ENCODE measurements around the gene C14orf119. TPM values are rescaled to one million over a fixed set of nuclear protein-coding genes. Genes with fewer than 3 reads are reported as not detected.
"Not testable (repeated sequence)": the region's sequence is repeated elsewhere in the genome, so short reads cannot be mapped to it uniquely, and the experiment has no call there.

C14orf119 gene
- total RNA-seq, 1 experiment from 2014 or later: 54.5 TPM

DNA sequence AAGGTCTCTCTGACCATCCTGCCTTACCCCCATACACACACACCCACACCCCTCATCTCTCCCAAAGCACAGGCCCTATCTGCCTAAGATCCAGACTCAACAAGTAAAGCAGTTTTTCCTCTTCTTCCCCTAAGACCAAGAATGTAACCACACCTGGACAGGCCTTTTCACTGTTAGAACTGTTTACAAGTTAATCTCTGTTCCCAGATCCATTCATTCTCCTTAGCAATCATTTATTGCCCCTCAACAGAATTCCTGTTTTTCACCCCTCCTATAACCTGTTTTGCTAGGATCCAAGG lies 11.4 kb downstream of the C14orf119 start:
- Histone ChIP-seq H3K27me3 (replicated peaks; ENCODE audit: insufficient read depth, low read depth, low read length, poor library complexity) (peaks cover 7% of the 10 kb centered on the region), H3K27ac (ENCODE audit: low read depth, low read length, poor library complexity, severe bottlenecking) (no peak overlapping the region), H3K36me3 (ENCODE audit: insufficient read depth, low read length, poor library complexity, severe bottlenecking) (no peaks in the 10 kb centered on the region), H3K9me3 (ENCODE audit: low read depth, low read length, poor library complexity, severe bottlenecking) (no peaks in the 10 kb centered on the region), H3K4me3 (ENCODE audit: low read depth, low read length, poor library complexity, severe bottlenecking) (no peak overlapping the region), H3K4me1 (ENCODE audit: insufficient read depth, low read length, poor library complexity, severe bottlenecking) (no peaks in the 10 kb centered on the region)
- ChIA-PET CTCF (no interaction called here), POLR2A (ENCODE audit: low non-redundant PET) (no interaction called here)
- TF ChIP-seq, protein P1, sequence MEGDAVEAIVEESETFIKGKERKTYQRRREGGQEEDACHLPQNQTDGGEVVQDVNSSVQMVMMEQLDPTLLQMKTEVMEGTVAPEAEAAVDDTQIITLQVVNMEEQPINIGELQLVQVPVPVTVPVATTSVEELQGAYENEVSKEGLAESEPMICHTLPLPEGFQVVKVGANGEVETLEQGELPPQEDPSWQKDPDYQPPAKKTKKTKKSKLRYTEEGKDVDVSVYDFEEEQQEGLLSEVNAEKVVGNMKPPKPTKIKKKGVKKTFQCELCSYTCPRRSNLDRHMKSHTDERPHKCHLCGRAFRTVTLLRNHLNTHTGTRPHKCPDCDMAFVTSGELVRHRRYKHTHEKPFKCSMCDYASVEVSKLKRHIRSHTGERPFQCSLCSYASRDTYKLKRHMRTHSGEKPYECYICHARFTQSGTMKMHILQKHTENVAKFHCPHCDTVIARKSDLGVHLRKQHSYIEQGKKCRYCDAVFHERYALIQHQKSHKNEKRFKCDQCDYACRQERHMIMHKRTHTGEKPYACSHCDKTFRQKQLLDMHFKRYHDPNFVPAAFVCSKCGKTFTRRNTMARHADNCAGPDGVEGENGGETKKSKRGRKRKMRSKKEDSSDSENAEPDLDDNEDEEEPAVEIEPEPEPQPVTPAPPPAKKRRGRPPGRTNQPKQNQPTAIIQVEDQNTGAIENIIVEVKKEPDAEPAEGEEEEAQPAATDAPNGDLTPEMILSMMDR (conservative IDR thresholded peaks at IDR 0.05; ENCODE audit: low read depth, low read length): no peak
- TF ChIP-seq EZH2 (IDR thresholded peaks at IDR 0.05; ENCODE audit: borderline replicate concordance, low read depth, low read length, poor library complexity, severe bottlenecking): no peak
- no peak for DNase-seq (ENCODE audit: low spot score)
- no TSS peak for BruUV-seq (replicated peaks)
- intact Hi-C loops (cut with micrococcal nuclease; ENCODE audit: unreplicated experiment): no loop called here

DNA sequence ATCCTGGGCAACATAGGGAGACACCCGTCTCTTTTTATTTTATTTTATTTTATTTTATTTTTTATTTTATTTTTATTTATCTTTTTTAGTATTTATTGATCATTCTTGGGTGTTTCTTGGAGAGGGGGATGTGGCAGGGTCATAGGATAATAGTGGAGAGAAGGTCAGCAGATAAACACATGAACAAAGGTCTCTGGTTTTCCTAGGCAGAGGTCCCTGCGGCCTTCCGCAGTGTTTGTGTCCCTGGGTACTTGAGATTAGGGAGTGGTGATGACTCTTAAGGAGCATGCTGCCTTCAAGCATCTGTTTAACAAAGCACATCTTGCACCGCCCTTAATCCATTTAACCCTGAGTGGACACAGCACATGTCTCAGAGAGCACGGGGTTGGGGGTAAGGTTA lies 12.3 kb downstream of the C14orf119 start:
- peaks cover 13% of the 10 kb centered on the region for H3K27me3 ChIP-seq (replicated peaks; ENCODE audit: insufficient read depth, low read depth, low read length, poor library complexity)
- H3K4me1 ChIP-seq (ENCODE audit: insufficient read depth, low read length, poor library complexity, severe bottlenecking); H3K36me3 ChIP-seq (ENCODE audit: insufficient read depth, low read length, poor library complexity, severe bottlenecking); DNase-seq (ENCODE audit: low spot score); H3K27ac ChIP-seq (ENCODE audit: low read depth, low read length, poor library complexity, severe bottlenecking); POLR2A ChIA-PET (ENCODE audit: low non-redundant PET); BruUV-seq (replicated peaks); CTCF ChIA-PET; H3K9me3 ChIP-seq (ENCODE audit: low read depth, low read length, poor library complexity, severe bottlenecking); H3K4me3 ChIP-seq (ENCODE audit: low read depth, low read length, poor library complexity, severe bottlenecking): not testable (repeated sequence)
- intact Hi-C loops (cut with micrococcal nuclease; ENCODE audit: unreplicated experiment): loop anchor here (2.0 kb wide), 1 partner anchor 121 kb away; no protein-coding TSS in a partner anchor

DNA sequence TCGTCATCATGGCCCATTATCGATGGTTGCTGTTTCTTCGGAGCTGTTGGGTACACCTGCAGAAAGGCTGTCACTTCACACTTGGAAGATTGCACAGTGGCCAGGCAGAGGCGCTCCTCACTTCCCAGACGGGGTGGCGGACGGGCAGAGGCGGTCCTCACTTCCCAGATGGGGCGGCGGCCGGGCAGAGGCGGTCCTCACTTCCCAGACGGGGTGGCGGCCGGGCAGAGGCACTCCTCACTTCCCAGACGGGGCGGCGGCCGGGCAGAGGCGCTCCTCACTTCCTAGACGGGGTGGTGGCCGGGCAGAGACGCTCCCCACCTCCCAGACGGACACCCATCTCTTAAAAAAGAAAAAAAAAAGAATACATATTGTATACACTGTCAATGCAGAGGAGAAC lies 12.9 kb downstream of the C14orf119 start:
- CTCF ChIA-PET: interaction anchor here (1.0 to 1.4 kb wide), 2 partner anchors 13 to 113 kb away, joined by 4 to 7 read pairs; partner anchors contain the start of genes ACIN1 and C14orf119
- POLR2A ChIA-PET (ENCODE audit: low non-redundant PET); BruUV-seq (replicated peaks); H3K36me3 ChIP-seq (ENCODE audit: insufficient read depth, low read length, poor library complexity, severe bottlenecking); H3K9me3 ChIP-seq (ENCODE audit: low read depth, low read length, poor library complexity, severe bottlenecking); H3K4me3 ChIP-seq (ENCODE audit: low read depth, low read length, poor library complexity, severe bottlenecking); H3K4me1 ChIP-seq (ENCODE audit: insufficient read depth, low read length, poor library complexity, severe bottlenecking); H3K27ac ChIP-seq (ENCODE audit: low read depth, low read length, poor library complexity, severe bottlenecking); DNase-seq (ENCODE audit: low spot score): not testable (repeated sequence)
- intact Hi-C loops (cut with micrococcal nuclease; ENCODE audit: unreplicated experiment): loop anchor here (2.0 kb wide), 1 partner anchor 121 kb away; no protein-coding TSS in a partner anchor
- H3K27me3 ChIP-seq (replicated peaks; ENCODE audit: insufficient read depth, low read depth, low read length, poor library complexity): peaks cover 13% of the 10 kb centered on the region

GRCh38 chr14:23109769-23110168 lies 14.5 kb downstream of the C14orf119 start:
- H3K4me3 ChIP-seq (ENCODE audit: low read depth, low read length, poor library complexity, severe bottlenecking): no peak overlapping the region
- BruUV-seq (replicated peaks): no TSS peak
- ChIA-PET CTCF (interaction anchor here (0.7 to 1.7 kb wide), 4 partner anchors 15 to 123 kb away, joined by 3 to 19 read pairs (median 6); partner anchors contain the start of gene ACIN1), POLR2A (ENCODE audit: low non-redundant PET) (no interaction called here)
- H3K27ac ChIP-seq (ENCODE audit: low read depth, low read length, poor library complexity, severe bottlenecking): no peak overlapping the region
- H3K36me3 ChIP-seq (ENCODE audit: insufficient read depth, low read length, poor library complexity, severe bottlenecking): no peaks in the 10 kb centered on the region
- TF ChIP-seq EZH2 (IDR thresholded peaks at IDR 0.05; ENCODE audit: borderline replicate concordance, low read depth, low read length, poor library complexity, severe bottlenecking): no peak
- TF ChIP-seq, protein P1 (conservative IDR thresholded peaks at IDR 0.05; ENCODE audit: low read depth, low read length): no peak
- H3K27me3 ChIP-seq (replicated peaks; ENCODE audit: insufficient read depth, low read depth, low read length, poor library complexity): peaks cover 13% of the 10 kb centered on the region
- H3K9me3 ChIP-seq (ENCODE audit: low read depth, low read length, poor library complexity, severe bottlenecking): no peaks in the 10 kb centered on the region
- H3K4me1 ChIP-seq (ENCODE audit: insufficient read depth, low read length, poor library complexity, severe bottlenecking): no peaks in the 10 kb centered on the region
- DNase-seq (ENCODE audit: low spot score): no peak
- intact Hi-C loops (cut with micrococcal nuclease; ENCODE audit: unreplicated experiment): loop anchor here (2.0 kb wide), 1 partner anchor 123 kb away; no protein-coding TSS in a partner anchor

Data from A673 (cell line).